Measurements from ENCODE around the gene PTPRN2.
"Not testable (repeated sequence)": the region's sequence is repeated elsewhere in the genome, so short reads cannot be mapped to it uniquely, and the experiment has no call there.

The PTPRN2 gene

GRCh38 chr7:157916946-157917640 is 670.5 kb downstream of the PTPRN2 start:
- no peak for DNase-seq
- in situ Hi-C loops (cut with MboI; ENCODE audit: low pct_unique_long_range_greater_than_20kb, low sequenced_read_pairs), result no loop called here

- in situ Hi-C loops (cut with MboI; ENCODE audit: low pct_unique_long_range_greater_than_20kb, low sequenced_read_pairs), result no loop called here
- DNase-seq, result no peak
Observed at GRCh38 chr7:157910446-157910845, 677.2 kb downstream of the PTPRN2 start.

- DNase-seq; in situ Hi-C loops (cut with MboI; ENCODE audit: low pct_unique_long_range_greater_than_20kb, low sequenced_read_pairs): not testable (repeated sequence)
Observed at GRCh38 chr7:157910045-157910444, 677.6 kb downstream of the PTPRN2 start.

- DNase-seq, result no peak
- in situ Hi-C loops (cut with MboI; ENCODE audit: low pct_unique_long_range_greater_than_20kb, low sequenced_read_pairs), result no loop called here
Observed at GRCh38 chr7:157909370-157909769, 678.3 kb downstream of the PTPRN2 start.

GRCh38 chr7:157908006-157908782 is 679.4 kb downstream of the PTPRN2 start:
- DNase-seq, result no peak
- in situ Hi-C loops (cut with MboI; ENCODE audit: low pct_unique_long_range_greater_than_20kb, low sequenced_read_pairs), result no loop called here

GRCh38 chr7:157907091-157907490 is 680.5 kb downstream of the PTPRN2 start:
- DNase-seq, result no peak
- in situ Hi-C loops (cut with MboI; ENCODE audit: low pct_unique_long_range_greater_than_20kb, low sequenced_read_pairs), result no loop called here

GRCh38 chr7:157906583-157906982 is 681.0 kb downstream of the PTPRN2 start:
- in situ Hi-C loops (cut with MboI; ENCODE audit: low pct_unique_long_range_greater_than_20kb, low sequenced_read_pairs), result no loop called here
- no peak for DNase-seq

GRCh38 chr7:157905651-157906461 is 681.8 kb downstream of the PTPRN2 start:
- DNase-seq, result no peak

GRCh38 chr7:157904866-157905570 is 682.6 kb downstream of the PTPRN2 start:
- no peak for DNase-seq
- in situ Hi-C loops (cut with MboI; ENCODE audit: low pct_unique_long_range_greater_than_20kb, low sequenced_read_pairs), result no loop called here

More at GRCh38 chr7:157905651-157906461, 681.8 kb downstream of the PTPRN2 start:
- in situ Hi-C loops (cut with MboI; ENCODE audit: low pct_unique_long_range_greater_than_20kb, low sequenced_read_pairs), result no loop called here

- no peak for DNase-seq
- in situ Hi-C loops (cut with MboI; ENCODE audit: low pct_unique_long_range_greater_than_20kb, low sequenced_read_pairs), result no loop called here
Observed at GRCh38 chr7:157904211-157904865, 683.3 kb downstream of the PTPRN2 start.

GRCh38 chr7:157903710-157904109 is 683.9 kb downstream of the PTPRN2 start:
- in situ Hi-C loops (cut with MboI; ENCODE audit: low pct_unique_long_range_greater_than_20kb, low sequenced_read_pairs), result no loop called here
- DNase-seq, result no peak

- in situ Hi-C loops (cut with MboI; ENCODE audit: low pct_unique_long_range_greater_than_20kb, low sequenced_read_pairs), result no loop called here
Observed at GRCh38 chr7:157903296-157903695, 684.3 kb downstream of the PTPRN2 start.

GRCh38 chr7:157901816-157902610 is 685.6 kb downstream of the PTPRN2 start:
- in situ Hi-C loops (cut with MboI; ENCODE audit: low pct_unique_long_range_greater_than_20kb, low sequenced_read_pairs); DNase-seq: not testable (repeated sequence)

More at GRCh38 chr7:157903296-157903695, 684.3 kb downstream of the PTPRN2 start:
- no peak for DNase-seq

GRCh38 chr7:157901166-157901565 is 686.5 kb downstream of the PTPRN2 start:
- in situ Hi-C loops (cut with MboI; ENCODE audit: low pct_unique_long_range_greater_than_20kb, low sequenced_read_pairs), result no loop called here
- DNase-seq, result no peak

- no peak for DNase-seq
- in situ Hi-C loops (cut with MboI; ENCODE audit: low pct_unique_long_range_greater_than_20kb, low sequenced_read_pairs), result no loop called here
Observed at GRCh38 chr7:157900556-157900955, 687.1 kb downstream of the PTPRN2 start.

GRCh38 chr7:157900011-157900410 is 687.6 kb downstream of the PTPRN2 start:
- in situ Hi-C loops (cut with MboI; ENCODE audit: low pct_unique_long_range_greater_than_20kb, low sequenced_read_pairs), result no loop called here
- DNase-seq, result no peak

GRCh38 chr7:157898802-157899505 is 688.7 kb downstream of the PTPRN2 start:
- in situ Hi-C loops (cut with MboI; ENCODE audit: low pct_unique_long_range_greater_than_20kb, low sequenced_read_pairs), result no loop called here
- no peak for DNase-seq
